Suprapubic skin (tissue), 4 donors: ENCODE measurements around the gene ISOC1.

Experiments used
- EP300 ChIP-seq: sonication (generic); formaldehyde crosslinking; IDR thresholded peaks from one replicate; pipeline ENCODE4 v1.6.1; 2017; ENCODE audit warnings: antibody characterized with exemption
- POLR2A ChIP-seq, 2 donors: fragments of 450-650 bp; IDR thresholded peaks; one replicate each; pipeline ENCODE4 v1.6.1; 2017; ENCODE audit warnings: antibody characterized with exemption in 2 of 2, mild to moderate bottlenecking in 2 of 2, moderate library complexity in 2 of 2
- POLR2AphosphoS5 ChIP-seq, 3 donors: sonication (generic); formaldehyde crosslinking; IDR thresholded peaks; one replicate each; pipeline ENCODE4 v1.6.1; 2017; ENCODE audit warnings: antibody characterized with exemption in 3 of 3
- TF ChIP-seq, protein P1 (sequence below), 2 donors: fragments of 200-600 bp in 1 of 2; fragments of 450-650 bp in 1 of 2; sonication (generic) in 1 of 2; IDR thresholded peaks; one replicate each; pipeline ENCODE4 v1.5.1; 2016 to 2019; ENCODE audit warnings: antibody characterized with exemption in 2 of 2, mild to moderate bottlenecking in 1 of 2, moderate library complexity in 1 of 2

DNA sequence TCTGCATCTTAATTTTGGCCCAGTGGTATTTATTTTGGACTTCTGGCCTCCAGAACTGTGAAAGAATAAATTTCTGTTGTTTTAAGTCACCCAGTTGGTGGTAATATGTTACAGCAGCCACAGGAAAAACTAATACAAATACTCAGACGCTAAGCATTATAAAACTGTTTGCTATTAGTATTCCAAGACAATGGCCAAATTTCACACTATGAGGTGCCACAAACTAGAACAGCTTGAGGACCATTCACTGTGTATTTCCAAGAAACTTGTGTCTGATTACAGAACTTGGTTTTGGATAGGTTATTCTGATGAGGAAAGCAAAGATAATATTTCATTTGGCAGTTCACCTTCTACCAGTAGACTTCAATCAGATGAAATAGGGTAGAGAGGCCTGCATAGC is 16.3 kb upstream of the ISOC1 start:
- TF ChIP-seq, protein P1, sequence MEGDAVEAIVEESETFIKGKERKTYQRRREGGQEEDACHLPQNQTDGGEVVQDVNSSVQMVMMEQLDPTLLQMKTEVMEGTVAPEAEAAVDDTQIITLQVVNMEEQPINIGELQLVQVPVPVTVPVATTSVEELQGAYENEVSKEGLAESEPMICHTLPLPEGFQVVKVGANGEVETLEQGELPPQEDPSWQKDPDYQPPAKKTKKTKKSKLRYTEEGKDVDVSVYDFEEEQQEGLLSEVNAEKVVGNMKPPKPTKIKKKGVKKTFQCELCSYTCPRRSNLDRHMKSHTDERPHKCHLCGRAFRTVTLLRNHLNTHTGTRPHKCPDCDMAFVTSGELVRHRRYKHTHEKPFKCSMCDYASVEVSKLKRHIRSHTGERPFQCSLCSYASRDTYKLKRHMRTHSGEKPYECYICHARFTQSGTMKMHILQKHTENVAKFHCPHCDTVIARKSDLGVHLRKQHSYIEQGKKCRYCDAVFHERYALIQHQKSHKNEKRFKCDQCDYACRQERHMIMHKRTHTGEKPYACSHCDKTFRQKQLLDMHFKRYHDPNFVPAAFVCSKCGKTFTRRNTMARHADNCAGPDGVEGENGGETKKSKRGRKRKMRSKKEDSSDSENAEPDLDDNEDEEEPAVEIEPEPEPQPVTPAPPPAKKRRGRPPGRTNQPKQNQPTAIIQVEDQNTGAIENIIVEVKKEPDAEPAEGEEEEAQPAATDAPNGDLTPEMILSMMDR (IDR thresholded peaks at IDR 0.05): no peak
- TF ChIP-seq POLR2AphosphoS5 (IDR thresholded peaks at IDR 0.05) (no peak), POLR2A (IDR thresholded peaks at IDR 0.05) (no peak), EP300 (no peak)
